Measurements from ENCODE around the gene AK1. TPM values are rescaled to one million over a fixed set of nuclear protein-coding genes. Genes with fewer than 3 reads are reported as not detected.

Gene AK1
- total and polyA plus RNA-seq, 2 of the 8 experiments (the other 6 are each of a cell fraction or from before 2014, with no cell fraction given): 37.9 to 39.2 TPM

DNA sequence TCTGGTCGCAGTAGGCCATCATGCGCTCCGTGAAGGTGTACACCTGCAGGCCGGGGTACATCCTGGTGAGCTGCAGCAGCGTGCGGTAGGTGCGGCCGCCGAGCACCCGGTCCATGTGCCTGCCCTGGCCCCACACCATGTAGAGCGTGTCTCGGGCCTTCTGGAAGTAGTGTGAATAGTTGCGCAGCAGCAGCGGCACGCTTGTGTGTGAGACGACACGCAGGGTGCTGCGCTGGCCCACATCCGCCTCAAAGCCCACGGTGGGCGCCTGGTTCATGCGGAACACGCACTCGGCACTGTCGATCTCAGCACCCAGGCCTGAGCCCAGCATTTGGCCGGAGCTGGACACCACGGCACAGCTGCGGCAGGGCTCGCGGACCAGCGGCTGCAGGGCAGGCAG is 34.8 kb upstream of the AK1 start:
- Histone ChIP-seq H4K20me1 (replicated peaks in 1 of 2; ENCODE audit: control insufficient read depth in 1 of 2, insufficient read depth in 2 of 2, low read length in 2 of 2) (no peaks in the 10 kb centered on the region), H3K14ac (ENCODE audit: insufficient read length) (no peak overlapping the region), H2BK120ac (replicated peaks; ENCODE audit: low read depth, low read length) (no peak overlapping the region), H3K79me1 (ENCODE audit: low read depth, low read length) (no peaks in the 10 kb centered on the region), H3K9ac (replicated peaks in 1 of 4; ENCODE audit: extremely low read depth in 1 of 4, low read depth in 3 of 4, low read length in 3 of 4) (no peak overlapping the region), H3K9me3 (ENCODE audit: insufficient read depth in 2 of 2, low read depth in 1 of 2, low read length in 1 of 2) (no peaks in the 10 kb centered on the region), H4K8ac (ENCODE audit: extremely low read depth, insufficient read depth, low read length) (no peak overlapping the region), H3K27me3 (replicated peaks in 1 of 4; ENCODE audit: control insufficient read depth in 3 of 4, extremely low read depth in 1 of 4, insufficient read depth in 3 of 4, low read length in 3 of 4) (peaks cover 0 to 9% (median 8%) of the 10 kb centered on the region in 4 experiments; a peak in 5 of 7 replicates), H3K4me2 (ENCODE audit: insufficient read depth in 1 of 2, low read depth in 2 of 2, low read length in 2 of 2) (no peak overlapping the region), H3K23ac (ENCODE audit: insufficient read length) (no peak overlapping the region), H4K5ac (ENCODE audit: insufficient read length, low read depth, low read length) (no peak overlapping the region), H2BK5ac (ENCODE audit: low read depth, low read length) (no peak overlapping the region), H2BK12ac (ENCODE audit: low read depth, low read length) (no peak overlapping the region), H2BK20ac (ENCODE audit: low read length) (no peak overlapping the region), H3K79me2 (ENCODE audit: control insufficient read depth in 1 of 2, insufficient read depth in 2 of 2, low read length in 2 of 2) (no peaks in the 10 kb centered on the region), H2BK15ac (ENCODE audit: low read length) (no peak overlapping the region), H3K36me3 (ENCODE audit: control insufficient read depth in 2 of 4, insufficient read depth in 4 of 4, low read length in 3 of 4) (peaks cover 0 to 6% (median 0%) of the 10 kb centered on the region in 4 experiments; a peak in 1 of 8 replicates), H3K56ac (replicated peaks; ENCODE audit: insufficient read length, low read depth, low read length) (no peak overlapping the region), H3K4me3 (ENCODE audit: extremely low read depth in 1 of 4, insufficient read depth in 2 of 4, low read depth in 3 of 4, low read length in 4 of 4) (no peak overlapping the region), H4K91ac (replicated peaks; ENCODE audit: insufficient read length, low read length) (no peak overlapping the region), H2AFZ (ENCODE audit: low read length) (no peak overlapping the region), H3K4ac (replicated peaks; ENCODE audit: insufficient read length, low read depth, low read length) (no peak overlapping the region), H3K18ac (ENCODE audit: extremely low read depth, low read length) (no peak overlapping the region), H3K23me2 (ENCODE audit: low read depth, low read length) (peaks cover 5% of the 10 kb centered on the region), H2AK5ac (ENCODE audit: low read depth, low read length) (no peak overlapping the region), H3K27ac (ENCODE audit: low read depth, low read length) (no peak overlapping the region), H3K4me1 (replicated peaks in 1 of 4; ENCODE audit: control insufficient read depth in 3 of 4, insufficient read depth in 4 of 4, low read length in 3 of 4) (peaks cover 2 to 8% (median 7%) of the 10 kb centered on the region in 4 experiments)
- ChIA-PET CTCF (ENCODE audit: partially characterized antibody) (interaction anchor here (1.0 to 1.7 kb wide), 5 partner anchors 9 to 169 kb away, joined by 3 to 6 read pairs (median 4); no protein-coding TSS in a partner anchor), POLR2A (ENCODE audit: partially characterized antibody) (interaction anchor here (1.0 to 1.1 kb wide), 2 partner anchors 9 to 23 kb away, joined by 3 to 5 read pairs; no protein-coding TSS in a partner anchor)
- no peak for DNase-seq (ENCODE audit: low read depth in 1 of 2, low spot score in 2 of 2)
- WGBS, 2 experiments (ENCODE audit: extremely low coverage in 1 of 2, insufficient coverage in 1 of 2, insufficient read length in 1 of 2, insufficient replicate concordance in 2 of 2, low coverage in 1 of 2, low lambda C conversion rate in 2 of 2, missing lambda C conversion rate in 1 of 2): 95% methylated on average over 30 of the region's 31 CpGs; no CpG with 5 or more reads in 1 of the 2 experiments
- FAIRE-seq: no peak
- TF ChIP-seq POLR2AphosphoS5 (IDR thresholded peaks at IDR 0.05; ENCODE audit: low read depth, low read length): no peak
- no peak for TF ChIP-seq YY1 (IDR thresholded peaks at IDR 0.05; ENCODE audit: low read depth, low read length)
- no peak for TF ChIP-seq CTBP2 (IDR thresholded peaks at IDR 0.05; ENCODE audit: borderline replicate concordance, insufficient read depth, insufficient read length, low read length)
- no peak for TF ChIP-seq RNF2 (IDR thresholded peaks at IDR 0.05; ENCODE audit: borderline replicate concordance, low read depth, low read length, missing control alignments, poor library complexity, severe bottlenecking)
- TF ChIP-seq HDAC6 (IDR thresholded peaks at IDR 0.05; ENCODE audit: low read depth, low read length): no peak
- no peak for TF ChIP-seq EZH2 (IDR thresholded peaks at IDR 0.05; ENCODE audit: low read depth, low read length, severe bottlenecking)
- TF ChIP-seq NANOG (IDR thresholded peaks at IDR 0.05; ENCODE audit: insufficient read depth, low read depth, low read length, poor library complexity, severe bottlenecking): no peak

Data from H1 (cell line).